ENCODE measurements around the gene COL4A1. TPM values are rescaled to one million over a fixed set of nuclear protein-coding genes. Genes with fewer than 3 reads are reported as not detected.
A peak's percentile ranks its signal among the peaks of the same experiment; 100 is the strongest.

The COL4A1 gene
- total RNA-seq, 4 donors from 2014 or later: 278 to 618 (median 440) TPM

- WGBS, 2 donors (ENCODE audit: low coverage in 1 of 2): 75 to 100% methylated on average over 1 to 8 of the region's 16 CpGs
- peaks cover 0 to 23% (median 1%) of the 10 kb centered on the region in 3 donors for H3K4me1 ChIP-seq
Measured at GRCh38 chr13:110132225-110132982, 174.6 kb downstream of the COL4A1 start.

GRCh38 chr13:110131424-110131823, 175.5 kb downstream of the COL4A1 start:
- H3K9me3 ChIP-seq: no peaks in the 10 kb centered on the region
- 46% methylated on average over 1 of the region's 11 CpGs; no CpG with 5 or more reads in 1 of the 2 donors for WGBS, 2 donors (ENCODE audit: low coverage in 1 of 2)
- no peaks in the 10 kb centered on the region for H3K36me3 ChIP-seq
- TF ChIP-seq CTCF (IDR thresholded peaks at IDR 0.05) (no peak), POLR2AphosphoS5 (IDR thresholded peaks at IDR 0.05) (no peak), POLR2A (IDR thresholded peaks at IDR 0.05) (no peak), EP300 (IDR thresholded peaks at IDR 0.05) (no peak)
- peaks cover 4 to 26% (median 9%) of the 10 kb centered on the region in 3 donors for H3K4me1 ChIP-seq
- H3K27me3 ChIP-seq: no peaks in the 10 kb centered on the region
- no peak overlapping the region for H3K27ac ChIP-seq
- ATAC-seq: no peak
- H3K4me3 ChIP-seq: no peak overlapping the region

More at GRCh38 chr13:110132225-110132982, 174.6 kb downstream of the COL4A1 start:
- Histone ChIP-seq H3K36me3 (no peaks in the 10 kb centered on the region), H3K27ac (no peak overlapping the region), H3K4me3 (no peak overlapping the region), H3K9me3 (no peaks in the 10 kb centered on the region), H3K27me3 (no peaks in the 10 kb centered on the region)
- ATAC-seq: no peak
- TF ChIP-seq POLR2AphosphoS5 (IDR thresholded peaks at IDR 0.05): no peak
- no peak for TF ChIP-seq CTCF (IDR thresholded peaks at IDR 0.05)
- no peak for TF ChIP-seq EP300 (IDR thresholded peaks at IDR 0.05)
- TF ChIP-seq POLR2A (IDR thresholded peaks at IDR 0.05): no peak

GRCh38 chr13:110130431-110130830, 176.5 kb downstream of the COL4A1 start:
- no peak for ATAC-seq
- Histone ChIP-seq H3K27me3 (no peaks in the 10 kb centered on the region), H3K9me3 (no peaks in the 10 kb centered on the region), H3K4me1 (peaks cover 4 to 36% (median 17%) of the 10 kb centered on the region in 3 donors), H3K27ac (no peak overlapping the region), H3K36me3 (no peaks in the 10 kb centered on the region), H3K4me3 (no peak overlapping the region)
- TF ChIP-seq EP300 (IDR thresholded peaks at IDR 0.05) (no peak), CTCF (IDR thresholded peaks at IDR 0.05) (no peak), POLR2AphosphoS5 (IDR thresholded peaks at IDR 0.05) (no peak), POLR2A (IDR thresholded peaks at IDR 0.05) (no peak)
- 100% methylated on average over 1 to 3 of the region's 3 CpGs for WGBS, 2 donors (ENCODE audit: low coverage in 1 of 2)

GRCh38 chr13:110129539-110130186, 177.3 kb downstream of the COL4A1 start:
- TF ChIP-seq POLR2A (IDR thresholded peaks at IDR 0.05): no peak
- TF ChIP-seq EP300 (IDR thresholded peaks at IDR 0.05): no peak
- TF ChIP-seq POLR2AphosphoS5 (IDR thresholded peaks at IDR 0.05): no peak
- no peak for TF ChIP-seq CTCF (IDR thresholded peaks at IDR 0.05)
- H3K9me3 ChIP-seq: no peaks in the 10 kb centered on the region
- H3K27ac ChIP-seq: peak overlapping the region in 2 of 4 donors; percentile 88 to 91
- no peak for ATAC-seq
- 88 to 92% methylated on average over 2 to 9 of the region's 14 CpGs for WGBS, 2 donors (ENCODE audit: low coverage in 1 of 2)
- no peaks in the 10 kb centered on the region for H3K36me3 ChIP-seq
- H3K4me1 ChIP-seq: peaks cover 4 to 34% (median 17%) of the 10 kb centered on the region in 3 donors
- H3K27me3 ChIP-seq: no peaks in the 10 kb centered on the region
- peak overlapping the region in 1 of 2 donors; percentile 7 for H3K4me3 ChIP-seq

Data from gastroesophageal sphincter (tissue), 4 donors.